OCI-LY7 (cell line): ENCODE measurements around the gene S100A7.

Experiments used
- EZH2phosphoT487 ChIP-seq: fragments of 200-600 bp; sonication (generic); IDR thresholded peaks from 2 replicates; pipeline ENCODE4 v1.6.1; 2018; ENCODE audit warnings: low read depth, borderline replicate concordance, mild to moderate bottlenecking, mixed run types, antibody characterized with exemption, low read length, moderate library complexity, mixed read lengths
- TF ChIP-seq, protein P1 (sequence below): fragments of 200-600 bp; sonication (generic); conservative IDR thresholded peaks from 2 replicates; pipeline ENCODE4 v1.5.1; 2014; ENCODE audit warnings: mild to moderate bottlenecking, antibody characterized with exemption, low read length, moderate library complexity, mixed read lengths

- TF ChIP-seq, protein P1, sequence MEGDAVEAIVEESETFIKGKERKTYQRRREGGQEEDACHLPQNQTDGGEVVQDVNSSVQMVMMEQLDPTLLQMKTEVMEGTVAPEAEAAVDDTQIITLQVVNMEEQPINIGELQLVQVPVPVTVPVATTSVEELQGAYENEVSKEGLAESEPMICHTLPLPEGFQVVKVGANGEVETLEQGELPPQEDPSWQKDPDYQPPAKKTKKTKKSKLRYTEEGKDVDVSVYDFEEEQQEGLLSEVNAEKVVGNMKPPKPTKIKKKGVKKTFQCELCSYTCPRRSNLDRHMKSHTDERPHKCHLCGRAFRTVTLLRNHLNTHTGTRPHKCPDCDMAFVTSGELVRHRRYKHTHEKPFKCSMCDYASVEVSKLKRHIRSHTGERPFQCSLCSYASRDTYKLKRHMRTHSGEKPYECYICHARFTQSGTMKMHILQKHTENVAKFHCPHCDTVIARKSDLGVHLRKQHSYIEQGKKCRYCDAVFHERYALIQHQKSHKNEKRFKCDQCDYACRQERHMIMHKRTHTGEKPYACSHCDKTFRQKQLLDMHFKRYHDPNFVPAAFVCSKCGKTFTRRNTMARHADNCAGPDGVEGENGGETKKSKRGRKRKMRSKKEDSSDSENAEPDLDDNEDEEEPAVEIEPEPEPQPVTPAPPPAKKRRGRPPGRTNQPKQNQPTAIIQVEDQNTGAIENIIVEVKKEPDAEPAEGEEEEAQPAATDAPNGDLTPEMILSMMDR: no peak
- TF ChIP-seq EZH2phosphoT487: no peak
These were observed 29.0 kb downstream of the S100A7 start for GRCh38 chr1:153431427-153431826.
